GM19395 (cell line): ENCODE data around the gene NUDT13.
"Not testable (repeated sequence)": the region's sequence is repeated elsewhere in the genome, so short reads cannot be mapped to it uniquely, and the experiment has no call there.

Experiments
- ATAC-seq: cut with Tn5 transposase; IDR thresholded peaks from one replicate; pipeline ENCODE4 v1.9.1; 2021; ENCODE audit warnings: mild to moderate bottlenecking, moderate library complexity; ENCODE audit not compliant: unreplicated experiment

The NUDT13 gene

DNA sequence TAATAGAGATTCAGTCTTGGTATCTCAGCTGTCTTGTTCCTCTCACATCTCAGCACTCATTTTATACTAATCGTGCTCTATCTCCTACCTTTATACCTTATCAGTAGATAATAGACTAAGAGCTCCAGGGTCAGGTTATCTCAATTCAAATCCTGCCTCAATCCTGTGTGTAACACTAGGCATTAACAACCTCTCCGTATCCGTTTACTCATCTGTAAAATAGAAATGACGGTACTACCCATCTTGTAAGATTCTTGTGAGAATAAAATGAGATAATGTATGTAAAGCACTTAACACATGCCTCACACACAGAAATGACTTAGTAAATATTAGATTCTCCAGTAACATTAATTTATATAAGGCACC lies 13.0 kb upstream of the NUDT13 start:
- peak; percentile 9 for ATAC-seq

DNA sequence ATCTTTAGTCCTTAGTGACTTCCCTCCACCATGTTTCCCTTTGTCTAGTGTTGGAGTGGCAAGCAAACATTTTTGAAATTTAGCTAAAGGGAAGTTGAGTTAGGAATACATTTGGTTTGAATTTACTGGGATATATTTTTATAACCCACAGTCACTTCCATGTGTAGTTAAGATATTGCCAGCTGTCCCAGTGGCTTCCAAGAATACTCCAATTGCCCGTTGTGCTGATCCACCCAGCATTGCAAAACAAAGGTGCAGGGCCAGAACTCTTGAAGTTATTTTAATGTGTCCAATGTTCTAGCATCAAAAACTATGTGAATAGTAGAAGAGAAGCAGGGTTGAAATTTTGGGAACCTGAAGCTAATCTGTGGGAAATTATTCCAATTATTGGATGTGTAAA lies 11.1 kb upstream of the NUDT13 start:
- ATAC-seq: no peak

DNA sequence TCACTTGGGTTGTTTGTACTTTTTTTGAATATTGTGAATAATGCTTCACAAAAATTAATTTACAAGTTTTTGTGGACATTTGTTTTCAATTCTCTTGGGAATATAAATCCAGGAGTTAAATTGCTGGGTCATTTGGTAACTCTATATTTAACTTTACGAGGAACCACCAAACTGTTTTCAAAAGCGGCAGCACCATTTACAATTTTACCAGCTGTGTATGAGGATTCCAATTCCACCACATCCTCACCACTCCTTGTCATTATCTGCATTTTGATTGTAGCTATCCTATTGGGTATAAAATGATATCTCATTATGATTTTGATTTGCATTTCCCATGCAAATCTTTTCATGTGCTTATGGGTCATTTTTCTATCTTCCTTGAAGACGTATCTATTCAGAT lies 4.0 kb upstream of the NUDT13 start:
- ATAC-seq: no peak

DNA sequence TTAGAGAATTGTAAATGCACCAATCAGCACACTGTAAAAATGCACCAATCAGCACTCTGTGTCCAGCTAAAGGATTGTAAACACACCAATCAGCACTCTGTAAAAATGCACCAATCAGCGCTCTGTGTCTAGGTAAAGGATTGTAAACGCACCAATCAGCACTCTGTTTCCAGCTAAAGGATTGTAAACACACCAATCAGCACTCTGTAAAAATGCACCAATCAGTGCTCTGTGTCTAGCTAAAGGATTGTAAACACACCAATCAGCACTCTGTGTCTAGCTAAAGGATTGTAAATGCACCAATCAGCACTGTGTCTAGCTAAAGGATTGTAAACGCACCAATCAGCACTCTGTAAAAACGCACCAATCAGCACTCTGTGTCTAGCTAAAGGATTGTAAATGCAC lies 1.0 kb upstream of the NUDT13 start:
- not testable (repeated sequence) for ATAC-seq

DNA sequence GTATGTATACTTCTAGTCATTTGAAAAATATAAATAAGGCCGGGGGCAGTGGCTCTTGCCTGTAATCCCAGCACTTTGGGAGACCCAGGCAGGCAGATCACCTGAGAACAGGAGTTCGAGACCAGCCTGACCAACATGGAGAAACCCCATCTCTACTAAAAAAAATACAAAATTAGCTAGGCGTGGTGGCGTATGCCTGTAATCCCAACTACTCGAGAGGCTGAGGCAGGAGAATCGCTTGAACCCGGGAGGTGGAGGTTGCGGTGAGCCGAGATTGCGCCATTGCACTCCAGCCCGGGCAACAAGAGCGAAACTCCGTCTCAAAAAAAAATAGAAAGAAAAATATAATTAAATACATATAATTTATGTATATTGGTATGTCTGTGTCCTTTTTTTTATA lies 1.8 kb downstream of the NUDT13 start:
- ATAC-seq: not testable (repeated sequence)

DNA sequence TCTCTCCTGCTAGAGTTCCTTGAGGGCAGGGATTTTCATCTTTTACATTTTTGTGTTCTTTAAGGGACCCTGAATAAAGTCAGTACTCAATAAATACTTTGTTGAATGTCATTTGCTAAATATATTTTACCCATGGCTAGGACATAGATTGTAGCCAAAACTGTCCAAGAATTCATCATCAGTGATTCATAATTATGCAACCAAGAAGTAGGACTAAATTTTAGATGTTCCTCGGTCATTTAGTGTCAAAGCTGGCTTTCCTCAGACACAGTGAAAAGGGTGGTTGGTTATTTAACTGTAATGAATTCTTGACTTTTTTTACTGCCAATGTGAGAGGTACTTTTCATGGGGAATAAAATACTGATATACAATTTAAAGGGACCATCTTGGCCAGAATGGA lies 3.3 kb downstream of the NUDT13 start:
- no peak for ATAC-seq

DNA sequence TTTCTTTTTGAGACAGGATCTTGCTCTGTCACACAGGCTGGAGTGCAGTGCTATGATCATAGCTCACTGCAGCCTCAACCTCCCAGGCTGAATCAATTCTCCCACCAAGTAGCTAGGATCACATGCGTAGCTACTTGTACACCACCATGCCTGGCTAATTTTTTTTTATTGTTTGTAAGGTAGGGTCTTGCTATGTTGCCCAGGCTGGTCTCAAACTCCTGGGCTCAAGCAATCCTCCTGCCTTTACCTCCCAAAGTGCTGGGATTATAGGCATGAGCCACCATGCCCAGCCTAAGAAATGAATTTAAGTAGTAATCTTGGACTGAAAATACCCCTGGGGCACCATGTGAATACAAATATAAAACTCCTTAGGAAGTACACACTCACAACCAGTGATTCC lies 5.8 kb downstream of the NUDT13 start:
- ATAC-seq: no peak

DNA sequence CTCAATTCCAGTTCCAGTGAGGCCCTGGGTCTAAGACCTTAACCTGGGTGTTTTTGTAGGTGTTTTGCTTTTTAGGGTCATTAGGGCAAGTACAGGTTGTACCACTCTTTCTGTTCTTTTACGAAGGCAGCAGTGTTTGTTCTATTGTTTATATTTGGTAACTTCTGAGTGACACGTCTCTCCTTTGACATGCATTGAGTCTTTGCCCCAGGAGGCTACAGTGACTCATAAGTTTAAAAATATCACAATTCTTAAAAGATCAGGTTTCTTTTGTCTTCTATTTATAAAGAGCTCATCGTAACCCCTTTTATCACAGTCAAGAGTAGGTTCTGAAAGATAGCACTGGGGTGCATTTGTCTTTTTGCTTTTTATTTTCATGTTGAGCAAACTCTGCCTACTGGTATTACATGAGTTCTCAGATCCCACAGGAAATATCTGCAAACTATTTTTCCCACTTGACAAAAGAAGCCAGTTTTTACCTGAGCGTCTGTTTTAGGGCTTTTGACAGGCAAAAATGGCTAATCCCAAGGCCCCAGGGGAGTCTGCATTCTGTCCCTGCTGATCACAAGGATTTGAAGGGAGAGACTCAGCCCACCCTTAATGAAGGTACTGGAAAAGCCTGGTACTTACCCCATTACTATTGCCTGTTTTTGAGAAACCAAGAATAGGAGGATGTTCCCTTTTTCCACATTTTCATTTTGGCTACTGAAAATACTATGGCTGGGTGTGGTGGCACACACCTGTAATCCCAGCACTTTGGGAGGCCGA lies 7.9 kb downstream of the NUDT13 start:
- ATAC-seq: no peak

DNA sequence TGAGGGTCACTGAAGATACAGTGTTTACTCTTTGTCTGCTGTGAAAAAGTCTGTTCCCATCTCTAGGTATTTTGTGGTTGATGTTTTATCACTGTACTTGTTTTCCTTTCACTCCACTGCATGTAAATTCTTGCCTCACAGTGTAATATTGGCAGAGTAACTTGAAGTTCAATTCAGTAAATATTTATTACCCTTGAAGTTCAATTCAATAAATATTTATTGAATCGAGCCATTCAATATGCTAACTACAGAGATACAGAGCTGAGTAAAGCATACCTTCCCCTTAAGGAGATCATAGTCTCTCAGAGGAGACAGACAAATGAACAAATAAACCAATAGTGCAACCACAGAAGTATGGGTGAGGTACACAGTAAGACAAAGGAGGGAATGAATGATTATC lies 9.2 kb downstream of the NUDT13 start:
- ATAC-seq: no peak

DNA sequence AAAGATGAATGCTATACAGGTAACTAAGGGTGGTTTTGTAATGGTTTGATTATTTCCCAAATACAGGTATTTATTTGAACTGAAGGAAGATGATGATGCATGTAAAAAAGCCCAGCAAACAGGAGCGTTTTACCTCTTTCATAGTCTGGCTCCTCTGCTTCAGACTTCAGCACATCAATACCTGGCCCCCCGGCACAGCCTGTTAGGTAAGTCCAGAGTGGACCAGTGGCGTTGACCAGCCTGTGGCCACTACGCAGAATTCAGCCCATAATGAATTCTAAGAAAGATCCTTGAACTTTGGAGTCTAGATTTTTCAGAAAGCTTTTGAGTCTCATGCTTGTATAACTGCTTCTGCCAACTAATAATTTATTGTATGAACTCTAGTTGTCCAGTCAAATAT lies 9.7 kb downstream of the NUDT13 start:
- ATAC-seq: no peak

DNA sequence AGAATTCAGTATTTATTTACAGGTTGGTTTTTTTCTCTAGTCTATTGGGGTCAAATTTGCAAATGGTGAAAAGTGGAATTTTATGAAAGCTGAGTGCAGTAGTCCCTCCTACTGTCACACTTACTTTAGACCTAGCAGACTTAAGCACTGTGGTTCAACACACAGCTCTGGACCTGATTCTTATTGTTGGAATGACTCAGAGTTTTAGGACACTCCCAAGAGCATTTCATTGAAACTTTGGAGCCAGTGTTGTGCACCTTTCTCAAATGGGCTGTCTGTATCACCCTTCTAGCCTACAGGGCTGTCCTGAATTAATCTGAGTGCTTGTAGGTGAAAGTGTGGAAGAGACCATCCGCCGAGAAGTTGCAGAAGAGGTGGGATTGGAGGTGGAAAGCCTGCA lies 16.1 kb downstream of the NUDT13 start:
- ATAC-seq: no peak

DNA sequence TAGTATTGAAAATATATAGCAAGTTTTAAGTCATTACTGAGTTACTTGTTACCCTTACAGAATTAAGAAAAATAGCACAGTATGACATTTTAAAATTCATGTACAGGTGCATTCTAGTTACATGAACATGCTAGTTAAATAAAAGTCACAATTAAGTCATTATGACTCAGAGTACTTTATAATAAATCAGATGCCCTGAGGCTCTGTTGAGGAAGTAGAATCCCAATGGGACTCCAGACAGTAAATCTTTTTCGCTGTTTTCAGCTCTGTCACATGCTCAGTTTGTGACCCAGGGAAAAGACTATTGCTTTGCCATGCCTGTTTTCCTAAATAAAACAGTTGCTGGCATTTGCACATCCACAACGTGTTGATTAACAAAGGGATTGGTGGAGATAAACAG lies 21.0 kb downstream of the NUDT13 start:
- no peak for ATAC-seq

DNA sequence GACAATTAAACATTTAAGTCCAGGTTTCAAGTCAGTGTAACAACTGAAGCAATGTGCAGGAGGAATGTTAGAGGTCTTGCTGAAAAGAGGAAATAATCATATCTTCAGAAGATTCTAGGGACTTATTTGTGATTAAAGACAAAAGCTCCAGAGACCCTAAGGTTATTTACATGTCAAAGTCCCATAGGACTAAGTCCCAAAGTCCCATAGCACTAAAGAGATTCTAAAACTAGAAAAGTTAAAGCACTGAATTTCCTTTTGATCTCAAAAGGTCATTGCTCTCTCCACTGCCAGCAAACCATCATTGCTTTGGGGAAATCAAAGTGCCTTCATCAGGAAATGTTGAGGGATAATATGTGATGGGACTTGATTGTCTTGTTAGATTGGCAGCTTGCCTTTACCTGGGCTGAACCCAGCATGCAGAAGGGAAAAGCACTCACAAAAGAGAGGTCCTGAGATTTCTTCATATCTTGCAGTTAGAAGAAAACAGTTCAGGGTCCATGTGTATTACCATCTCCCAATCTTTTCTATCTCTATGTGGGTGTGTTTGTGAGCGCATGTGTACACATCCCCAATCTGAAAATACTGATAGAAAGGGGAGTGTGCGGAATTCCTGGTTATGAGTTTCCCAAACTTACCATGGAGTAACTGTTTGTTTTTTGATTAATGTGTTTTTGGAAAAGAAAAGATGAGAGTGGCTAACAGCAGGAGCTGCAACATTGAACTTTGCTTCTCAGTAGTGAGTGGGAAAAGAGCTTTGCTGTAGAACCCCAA lies 21.8 kb downstream of the NUDT13 start:
- no peak for ATAC-seq

DNA sequence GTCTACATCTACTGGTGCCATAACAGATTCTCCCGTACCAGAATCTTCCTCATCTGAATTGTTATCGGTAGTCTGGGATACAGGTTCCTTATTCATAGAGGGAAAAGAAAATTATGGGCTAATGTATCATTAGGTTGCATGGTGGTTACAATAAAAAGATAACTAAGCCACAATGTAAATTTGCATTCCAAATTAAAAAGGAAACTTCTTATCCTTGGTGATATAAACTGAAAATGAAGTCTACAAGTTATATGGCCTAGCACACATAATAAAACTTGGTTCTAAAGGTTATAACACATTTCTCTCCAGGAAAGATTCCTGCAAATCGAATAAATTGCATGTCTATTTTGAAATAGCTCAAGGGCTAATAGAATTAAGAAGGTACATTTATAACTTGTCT lies 24.5 kb downstream of the NUDT13 start:
- ATAC-seq: no peak

DNA sequence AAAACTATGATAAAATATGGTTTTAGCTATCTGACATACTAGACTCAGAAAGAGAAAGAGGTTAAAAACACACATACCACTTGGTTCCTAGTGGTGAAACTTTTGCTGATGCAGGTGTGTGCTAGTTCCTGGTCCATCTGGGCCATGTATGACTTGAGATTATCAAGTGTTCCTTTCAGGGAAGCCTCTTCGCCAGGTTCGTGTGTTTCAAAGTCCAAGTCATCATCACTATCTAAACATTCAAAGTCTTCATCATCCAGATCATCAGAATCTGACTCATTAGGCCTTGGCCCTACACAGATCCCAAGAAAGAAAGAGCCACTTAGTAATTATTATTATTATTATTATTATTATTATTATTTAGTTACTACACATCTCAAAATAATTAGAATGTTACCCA lies 26.4 kb downstream of the NUDT13 start:
- ATAC-seq: no peak

DNA sequence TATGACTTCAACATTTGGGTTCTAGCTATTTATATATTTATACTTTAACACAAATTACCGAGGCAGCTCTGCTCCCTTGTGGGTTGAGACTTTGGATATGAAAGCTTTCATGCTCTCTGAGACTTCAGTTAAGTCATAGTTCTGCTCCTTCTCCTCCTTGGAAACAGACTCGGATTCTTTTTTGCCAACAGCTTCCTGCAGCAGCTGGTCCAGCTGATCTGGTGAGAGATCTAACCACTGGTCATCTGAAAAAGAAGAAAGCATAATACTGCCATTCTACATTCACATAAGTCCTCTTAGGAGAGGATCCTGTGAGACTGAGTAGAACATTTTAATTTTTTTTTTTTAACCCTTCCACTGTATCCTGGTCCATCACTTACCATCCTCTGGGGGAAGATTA lies 29.0 kb downstream of the NUDT13 start:
- ATAC-seq: no peak

DNA sequence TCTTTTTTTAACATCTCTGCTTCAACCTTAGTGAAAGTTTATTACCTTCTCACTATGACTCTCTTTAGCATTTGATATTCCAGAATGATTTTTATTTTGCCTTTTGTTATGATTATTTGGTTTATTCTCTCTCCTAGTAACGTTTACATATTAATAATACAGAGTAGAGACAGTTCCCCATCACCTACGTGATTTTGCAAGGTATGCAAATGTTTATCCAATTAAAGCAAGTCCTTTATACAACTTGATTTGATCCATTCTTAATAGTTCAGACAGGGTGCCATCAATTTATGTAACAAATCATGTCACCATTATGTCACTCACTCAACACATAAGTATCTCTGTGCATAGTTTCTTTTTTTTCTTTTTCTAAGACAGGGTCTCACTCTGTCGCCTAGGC lies 31.3 kb downstream of the NUDT13 start:
- ATAC-seq: no peak

DNA sequence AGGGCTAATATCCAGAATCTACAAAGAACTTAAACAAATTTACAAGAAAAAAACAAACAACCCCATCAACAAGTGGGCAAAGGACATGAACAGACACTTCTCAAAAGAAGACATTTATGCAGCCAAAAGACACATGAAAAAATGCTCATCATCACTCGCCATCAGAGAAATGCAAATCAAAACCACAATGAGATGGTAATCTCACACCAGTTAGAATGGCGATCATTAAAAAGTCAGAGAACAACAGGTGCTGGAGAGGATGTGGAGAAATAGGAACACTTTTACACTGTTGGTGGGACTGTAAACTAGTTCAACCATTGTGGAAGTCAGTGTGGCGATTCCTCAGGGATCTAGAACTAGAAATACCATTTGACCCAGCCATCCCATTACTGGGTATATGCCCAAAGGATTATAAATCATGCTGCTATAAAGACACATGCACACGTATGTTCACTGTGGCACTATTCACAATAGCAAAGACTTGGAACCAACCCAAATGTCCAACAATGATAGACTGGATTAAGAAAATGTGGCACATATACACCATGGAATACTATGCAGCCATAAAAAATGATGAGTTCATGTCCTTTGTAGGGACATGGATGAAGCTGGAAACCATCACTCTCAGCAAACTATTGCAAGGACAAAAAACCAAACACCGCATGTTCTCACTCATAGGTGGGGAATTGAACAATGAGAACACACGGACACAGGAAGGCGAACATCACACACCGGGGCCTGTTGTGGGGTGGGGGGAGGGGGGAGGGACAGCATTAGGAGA lies 40.6 kb downstream of the NUDT13 start:
- ATAC-seq: not testable (repeated sequence)

DNA sequence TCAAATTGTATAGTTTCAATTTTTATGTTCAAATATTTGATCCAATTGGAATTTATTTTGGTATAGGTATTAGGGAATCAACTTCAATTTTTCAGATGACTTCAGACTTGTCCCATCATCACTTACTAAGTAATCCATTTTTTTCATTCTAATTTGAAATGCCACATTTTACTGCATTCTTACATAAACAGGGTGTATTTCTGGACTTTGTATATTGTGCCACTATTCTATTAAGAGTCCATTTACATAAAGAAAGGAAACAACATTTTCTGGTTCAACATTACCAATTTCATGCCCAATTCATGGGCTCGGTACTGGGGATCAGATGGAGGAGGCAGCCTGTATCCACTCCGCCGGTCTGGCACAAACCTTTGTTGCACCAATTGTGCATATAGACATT lies 41.8 kb downstream of the NUDT13 start:
- no peak for ATAC-seq

DNA sequence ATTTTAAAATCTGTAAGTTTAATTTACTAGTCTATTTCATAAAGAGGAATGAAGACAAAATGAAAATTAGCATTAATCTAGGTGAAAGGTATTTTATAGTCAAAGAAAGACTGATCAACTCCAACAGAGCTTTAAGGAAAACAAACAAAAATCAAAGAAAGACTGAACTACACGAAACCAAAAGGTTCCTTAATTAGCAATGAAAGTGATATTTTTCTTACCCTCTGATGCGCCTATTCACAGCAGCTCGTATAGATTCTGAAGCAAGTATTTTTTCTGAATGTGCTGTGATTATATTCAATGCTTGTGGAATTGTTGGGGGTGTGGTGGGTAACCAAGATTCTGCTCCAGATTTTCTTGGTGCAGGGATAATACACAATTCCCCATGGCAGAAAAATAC lies 45.8 kb downstream of the NUDT13 start:
- ATAC-seq: no peak

DNA sequence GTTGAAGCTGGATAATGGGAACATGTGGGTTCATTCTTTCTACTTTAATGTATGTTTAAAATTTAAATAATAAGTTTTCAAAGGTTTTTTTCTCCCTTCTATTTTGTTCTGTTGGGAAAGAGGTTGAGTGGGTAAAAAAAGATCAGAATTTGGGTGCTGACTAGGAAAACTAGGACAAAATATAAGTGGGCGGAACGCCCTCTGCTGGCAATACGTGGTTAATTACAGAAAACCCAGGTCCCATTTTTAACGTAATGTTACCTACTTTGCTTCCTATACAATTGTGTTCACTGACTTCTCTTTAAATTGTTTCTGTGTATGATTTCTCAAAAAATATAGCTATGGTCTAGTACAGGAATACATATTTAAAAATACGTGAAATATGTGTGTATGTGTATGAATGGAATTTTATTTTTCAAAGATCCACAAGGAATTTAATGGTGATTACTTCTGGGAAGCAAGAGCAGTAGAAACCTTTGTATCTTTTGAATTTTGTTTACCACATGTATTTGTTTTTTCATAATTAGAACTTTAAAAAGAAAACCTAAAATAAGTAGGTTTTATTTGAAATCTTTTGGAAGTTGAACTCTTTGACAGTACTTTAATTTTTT lies 48.9 kb downstream of the NUDT13 start:
- no peak for ATAC-seq
